22Rv1 (cell line): Measurements from ENCODE around the gene PRDM15.

Source experiments
- H3K27ac ChIP-seq: fragments of 450-650 bp; 2 replicates; pipeline ENCODE4 v1.5.1; 2017
- CTCF ChIP-seq: fragments of 450-650 bp; IDR thresholded peaks from 2 replicates; pipeline ENCODE4 v1.5.1; 2017; ENCODE audit warnings: mild to moderate bottlenecking
- ZFX ChIP-seq: fragments of 450-650 bp; IDR thresholded peaks from 2 replicates; pipeline ENCODE4 v1.6.1; 2017; ENCODE audit warnings: antibody characterized with exemption, borderline replicate concordance

PRDM15 gene

DNA sequence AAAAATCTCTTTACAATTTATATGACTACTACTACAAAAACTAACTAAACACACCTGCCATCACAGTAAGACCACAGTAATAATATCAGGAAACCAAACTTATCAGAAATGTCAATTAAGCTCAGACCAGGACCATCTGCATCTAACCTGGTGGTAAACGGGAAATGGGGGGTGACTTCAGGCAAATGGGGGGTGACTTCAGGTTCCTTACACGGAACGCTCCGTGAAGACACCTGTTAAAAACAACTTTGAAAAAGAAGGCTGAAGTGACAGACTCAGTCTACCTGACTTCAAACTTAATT lies 15.8 kb downstream of the PRDM15 start:
- no peak for TF ChIP-seq CTCF
- no peak for TF ChIP-seq ZFX
- no peak overlapping the region for H3K27ac ChIP-seq

- H3K27ac ChIP-seq: no peak overlapping the region
- no peak for TF ChIP-seq ZFX
These were observed 17.2 kb downstream of the PRDM15 start for GRCh38 chr21:41861987-41862386.

GRCh38 chr21:41861255-41861654 lies 17.9 kb downstream of the PRDM15 start:
- no peak for TF ChIP-seq CTCF
- TF ChIP-seq ZFX: no peak

DNA sequence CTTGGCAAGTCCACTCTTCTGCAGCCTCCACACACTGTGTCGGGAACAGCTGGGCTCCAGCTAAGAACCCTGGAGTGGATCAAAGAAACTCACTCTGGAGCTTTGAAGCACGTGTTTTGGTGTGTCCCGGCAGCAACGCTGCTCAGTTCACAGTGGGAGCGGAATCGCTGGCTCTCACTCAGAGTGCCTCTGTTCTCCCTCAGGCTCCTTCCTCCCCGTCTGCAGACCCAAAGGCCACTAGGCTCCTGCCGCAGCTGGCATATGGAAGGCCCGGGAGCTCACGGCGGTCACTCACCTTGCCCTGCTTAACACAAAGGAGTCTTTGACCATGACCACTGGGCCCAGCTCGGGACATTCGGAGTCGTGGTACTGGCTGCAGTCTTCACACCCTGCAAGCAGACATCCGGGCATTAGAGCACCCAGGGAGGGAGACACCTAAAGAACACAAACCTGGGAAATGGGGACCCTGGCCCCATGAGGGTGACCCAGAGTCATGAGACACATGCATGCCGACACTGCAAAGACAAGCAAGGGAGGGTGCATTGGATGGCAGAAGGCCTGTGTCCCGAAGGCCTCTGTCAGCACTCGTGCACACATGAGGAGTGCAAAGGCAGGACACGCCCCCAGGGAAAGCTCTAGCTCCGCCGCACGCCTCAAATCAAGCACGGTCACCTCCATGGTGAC lies 19.7 kb downstream of the PRDM15 start:
- no peak overlapping the region for H3K27ac ChIP-seq
- no peak for TF ChIP-seq CTCF
- no peak for TF ChIP-seq ZFX

More at GRCh38 chr21:41861255-41861654, 17.9 kb downstream of the PRDM15 start:
- H3K27ac ChIP-seq: no peak overlapping the region

- no peak overlapping the region for H3K27ac ChIP-seq
- TF ChIP-seq ZFX: no peak
- TF ChIP-seq CTCF: no peak
These were observed 20.5 kb downstream of the PRDM15 start for GRCh38 chr21:41858466-41859296.

DNA sequence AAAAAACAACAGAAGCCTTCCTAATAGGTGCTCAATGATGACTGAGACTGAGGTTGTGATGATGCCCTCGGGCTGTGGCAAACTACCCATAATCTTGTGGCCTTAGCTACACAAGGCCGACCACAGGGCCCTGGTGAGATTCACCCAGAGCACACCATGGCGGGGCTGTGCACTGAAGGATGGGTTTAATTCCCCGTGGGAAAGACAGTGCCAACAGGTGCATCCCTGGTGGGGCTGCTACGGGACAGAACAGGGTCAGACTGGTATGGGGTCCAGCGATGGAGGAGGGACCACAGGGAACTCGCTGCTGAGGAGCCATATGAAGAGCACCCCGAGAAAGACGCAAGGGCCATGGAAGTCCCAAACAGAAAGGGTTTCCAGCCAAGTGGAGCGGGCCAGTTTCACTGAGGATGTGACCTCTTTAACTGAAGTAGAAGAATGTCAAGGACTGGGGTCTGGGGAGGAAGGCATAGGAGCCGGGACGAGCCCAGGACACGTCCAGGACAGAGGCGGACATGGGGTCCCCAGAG lies 21.3 kb downstream of the PRDM15 start:
- TF ChIP-seq CTCF: no peak
- no peak for TF ChIP-seq ZFX
- H3K27ac ChIP-seq: no peak overlapping the region

- TF ChIP-seq ZFX: no peak
- TF ChIP-seq CTCF: no peak
- no peak overlapping the region for H3K27ac ChIP-seq
These were observed 22.6 kb downstream of the PRDM15 start for GRCh38 chr21:41856572-41856971.
